IMR-90 (cell line): ENCODE data around the gene ORMDL3. TPM values are rescaled to one million over a fixed set of nuclear protein-coding genes. Genes with fewer than 3 reads are reported as not detected.

Source experiments
- polyA plus RNA-seq, 3 experiments: library from polyadenylated mRNA; depleted of rRNA; stranded (reverse); fragments of >200 nt; gene quantifications; 2 replicates each; pipeline ENCODE4 v1.2.3, GENCODE V29; 2012; ENCODE audit warnings: low replicate concordance in 1 of 3
- total RNA-seq: library from RNA; depleted of rRNA; stranded (reverse); fragments of >200 nt; gene quantifications from 2 replicates; pipeline ENCODE4 v1.2.3, GENCODE V29; 2012; rRNA removed

Gene ORMDL3
- total and polyA plus RNA-seq, 2 of the 4 experiments (the other 2 are of a cell fraction), result 45.7 to 78.6 TPM

Other genes with a start within 250 kb of the ORMDL3 start
- gene PGAP3, start 239.5 kb downstream of the ORMDL3 start, total RNA-seq, result 3.6 and 4.3 TPM in 2 replicates
- 9.8 and 10.4 TPM in 2 replicates for gene PGAP3, start 239.5 kb downstream of the ORMDL3 start, polyA plus RNA-seq (2012; rRNA removed)
- 26.1 and 28.7 TPM in 2 replicates for gene ERBB2, start 227.5 kb downstream of the ORMDL3 start, total RNA-seq
- gene ERBB2, start 227.5 kb downstream of the ORMDL3 start, polyA plus RNA-seq (2012; rRNA removed), result 33.3 and 34.6 TPM in 2 replicates
- 20.3 and 22.2 TPM in 2 replicates for gene MIEN1, start 197.1 kb downstream of the ORMDL3 start, total RNA-seq
- gene MIEN1, start 197.1 kb downstream of the ORMDL3 start, polyA plus RNA-seq (2012; rRNA removed), result 75.6 and 82.4 TPM in 2 replicates
- under 0.01 and 0.18 TPM in 2 replicates for gene GRB7, start 189.7 kb downstream of the ORMDL3 start, total RNA-seq
- 0.14 and 0.36 TPM in 2 replicates for gene GRB7, start 189.7 kb downstream of the ORMDL3 start, polyA plus RNA-seq (2012; rRNA removed)
- gene IKZF3, start 63.3 kb downstream of the ORMDL3 start, total RNA-seq, result not detected in 2 replicates
- not detected in 2 replicates for gene IKZF3, start 63.3 kb downstream of the ORMDL3 start, polyA plus RNA-seq (2012; rRNA removed)
- not detected in 2 replicates for gene ZPBP2, start 59.4 kb downstream of the ORMDL3 start, total RNA-seq
- not detected in 2 replicates for gene ZPBP2, start 59.4 kb downstream of the ORMDL3 start, polyA plus RNA-seq (2012; rRNA removed)
- gene GSDMB, start 9.0 kb downstream of the ORMDL3 start, total RNA-seq, result 1.4 and 1.7 TPM in 2 replicates
- gene GSDMB, start 9.0 kb downstream of the ORMDL3 start, polyA plus RNA-seq (2012; rRNA removed), result 5.1 and 7.5 TPM in 2 replicates
- gene LRRC3C, start 131 bp upstream of the ORMDL3 start, total RNA-seq, result not detected in 2 replicates
- not detected in 2 replicates for gene LRRC3C, start 131 bp upstream of the ORMDL3 start, polyA plus RNA-seq (2012; rRNA removed)
- gene GSDMA, start 35.4 kb upstream of the ORMDL3 start, total RNA-seq, result not detected in 2 replicates
- 0.04 TPM in 1 of 2 replicates, not detected in the other for gene GSDMA, start 35.4 kb upstream of the ORMDL3 start, polyA plus RNA-seq (2012; rRNA removed)
- 123 and 125 TPM in 2 replicates for gene PSMD3, start 53.2 kb upstream of the ORMDL3 start, total RNA-seq
- 154 and 155 TPM in 2 replicates for gene PSMD3, start 53.2 kb upstream of the ORMDL3 start, polyA plus RNA-seq (2012; rRNA removed)
- not detected in 2 replicates for gene CSF3, start 87.8 kb upstream of the ORMDL3 start, total RNA-seq
- gene CSF3, start 87.8 kb upstream of the ORMDL3 start, polyA plus RNA-seq (2012; rRNA removed), result not detected in 2 replicates
- gene MED24, start 126.8 kb upstream of the ORMDL3 start, total RNA-seq, result 18.6 and 25.8 TPM in 2 replicates
- 73.6 and 79.0 TPM in 2 replicates for gene MED24, start 126.8 kb upstream of the ORMDL3 start, polyA plus RNA-seq (2012; rRNA removed)
- gene THRA, start 135.4 kb upstream of the ORMDL3 start, total RNA-seq, result 20.8 and 22.0 TPM in 2 replicates
- gene THRA, start 135.4 kb upstream of the ORMDL3 start, polyA plus RNA-seq (2012; rRNA removed), result 21.9 and 23.4 TPM in 2 replicates
- 0.28 and 0.36 TPM in 2 replicates for gene NR1D1, start 173.0 kb upstream of the ORMDL3 start, total RNA-seq
- gene NR1D1, start 173.0 kb upstream of the ORMDL3 start, polyA plus RNA-seq (2012; rRNA removed), result 4.4 and 7.2 TPM in 2 replicates
- gene MSL1, start 194.4 kb upstream of the ORMDL3 start, total RNA-seq, result 28.3 and 29.7 TPM in 2 replicates
- gene MSL1, start 194.4 kb upstream of the ORMDL3 start, polyA plus RNA-seq (2012; rRNA removed), result 38.4 and 48.4 TPM in 2 replicates
- gene CASC3, start 212.9 kb upstream of the ORMDL3 start, total RNA-seq, result 24.4 and 25.1 TPM in 2 replicates
- gene CASC3, start 212.9 kb upstream of the ORMDL3 start, polyA plus RNA-seq (2012; rRNA removed), result 36.2 and 38.9 TPM in 2 replicates
- gene RAPGEFL1, start 249.9 kb upstream of the ORMDL3 start, total RNA-seq, result 0.28 and 0.54 TPM in 2 replicates
- 5.6 and 6.3 TPM in 2 replicates for gene RAPGEFL1, start 249.9 kb upstream of the ORMDL3 start, polyA plus RNA-seq (2012; rRNA removed)